ENCODE measurements around the gene NUDCD3. TPM values are rescaled to one million over a fixed set of nuclear protein-coding genes. Genes with fewer than 3 reads are reported as not detected.
A peak's percentile ranks its signal among the peaks of the same experiment; 100 is the strongest.

NUDCD3 gene
- total RNA-seq, 4 donors from 2014 or later = 53.3 to 87.9 (median 73.2) TPM

DNA sequence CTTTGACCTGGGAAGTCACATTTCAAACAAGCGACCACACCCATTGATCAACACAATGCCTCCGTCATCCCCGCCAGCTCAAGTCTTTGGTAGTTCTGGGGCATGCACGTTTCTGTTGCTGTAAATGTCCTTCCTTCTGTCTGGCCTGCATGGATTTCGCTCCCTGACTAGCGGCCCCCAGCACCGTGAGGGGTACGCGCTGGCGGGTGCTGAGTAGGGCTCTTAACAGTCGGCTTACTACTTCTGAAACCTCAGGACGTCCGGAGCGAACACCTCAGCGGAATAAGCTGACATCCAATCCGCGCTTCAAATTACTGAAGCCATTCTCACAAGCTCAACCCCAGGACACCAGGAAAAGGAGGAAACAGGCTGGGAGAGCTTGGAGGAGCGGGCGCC lies 505 bp downstream of the NUDCD3 start:
- intact Hi-C loops (cut with DNase I; ENCODE audit: low total_unique reads) = loop anchor here (10.0 kb wide), 1 partner anchor 75 kb away; no protein-coding TSS in a partner anchor
- WGBS, 2 donors = 0% methylated on average over 16 to 17 of the region's 19 CpGs
- TF ChIP-seq POLR2A (IDR thresholded peaks at IDR 0.05) (no peak), CTCF (IDR thresholded peaks at IDR 0.05) (no peak)
- peak overlapping the region; percentile 96 for H3K4me3 ChIP-seq (ENCODE audit: low read depth, poor library complexity, severe bottlenecking)
- DNase-seq (ENCODE audit: low spot score in 2 of 2) = peak in 1 of 2 donors; percentile 80

DNA sequence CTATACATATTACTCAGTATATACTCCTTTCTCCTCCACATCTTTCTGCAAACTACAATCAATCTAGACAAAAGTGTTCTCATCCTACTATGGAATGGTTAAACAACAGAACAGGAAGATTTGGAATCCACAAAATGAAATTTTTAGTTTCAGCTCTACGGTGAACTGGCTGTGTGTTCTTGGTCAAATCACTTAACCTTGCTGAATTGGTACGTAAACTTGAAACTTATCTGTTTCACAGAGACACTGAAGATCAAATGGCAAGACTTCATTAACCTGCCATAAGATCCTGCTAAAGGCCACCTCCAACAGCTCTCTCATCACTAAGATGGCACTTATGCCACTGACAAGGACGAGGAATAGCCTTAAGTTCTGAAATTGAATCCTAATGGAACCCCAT lies 1.5 kb downstream of the NUDCD3 start:
- H3K4me3 ChIP-seq (ENCODE audit: low read depth, poor library complexity, severe bottlenecking) = no peak overlapping the region
- WGBS, 2 donors = 87 to 89% methylated on average over 3 of the region's 3 CpGs
- DNase-seq (ENCODE audit: low spot score in 2 of 2) = no peak
- TF ChIP-seq CTCF (IDR thresholded peaks at IDR 0.05) = no peak
- TF ChIP-seq POLR2A (IDR thresholded peaks at IDR 0.05) = no peak
- intact Hi-C loops (cut with DNase I; ENCODE audit: low total_unique reads) = no loop called here

GRCh38 chr7:44486693-44487092 lies 3.8 kb downstream of the NUDCD3 start:
- H3K4me3 ChIP-seq (ENCODE audit: low read depth, poor library complexity, severe bottlenecking) = no peak overlapping the region
- DNase-seq (ENCODE audit: low spot score in 2 of 2) = no peak
- WGBS, 2 donors = 88 to 96% methylated on average over 1 of the region's 1 CpG
- TF ChIP-seq CTCF (IDR thresholded peaks at IDR 0.05) = no peak
- intact Hi-C loops (cut with DNase I; ENCODE audit: low total_unique reads) = no loop called here

- H3K4me3 ChIP-seq (ENCODE audit: low read depth, poor library complexity, severe bottlenecking) = no peak overlapping the region
- WGBS, 2 donors = 87 to 89% methylated on average over 4 of the region's 4 CpGs
- intact Hi-C loops (cut with DNase I; ENCODE audit: low total_unique reads) = no loop called here
- DNase-seq (ENCODE audit: low spot score in 2 of 2) = no peak
- TF ChIP-seq CTCF (IDR thresholded peaks at IDR 0.05) (no peak), POLR2A (IDR thresholded peaks at IDR 0.05) (no peak)
These were observed 4.5 kb downstream of the NUDCD3 start for GRCh38 chr7:44486001-44486400.

GRCh38 chr7:44484482-44485313 lies 5.8 kb downstream of the NUDCD3 start:
- TF ChIP-seq CTCF (IDR thresholded peaks at IDR 0.05) (no peak), POLR2A (IDR thresholded peaks at IDR 0.05) (no peak)
- H3K4me3 ChIP-seq (ENCODE audit: low read depth, poor library complexity, severe bottlenecking) = no peak overlapping the region
- DNase-seq (ENCODE audit: low spot score in 2 of 2) = no peak
- 89 to 93% methylated on average over 5 of the region's 5 CpGs for WGBS, 2 donors
- intact Hi-C loops (cut with DNase I; ENCODE audit: low total_unique reads) = no loop called here
